Raji (cell line): ENCODE data around the gene UBE3D.

Experiments used
- POLR2A ChIP-seq: IDR thresholded peaks from 2 replicates; pipeline ENCODE4 v1.6.1; 2011; ENCODE audit warnings: low read depth, low read length, control low read depth; ENCODE audit not compliant: insufficient read depth

Gene UBE3D

DNA sequence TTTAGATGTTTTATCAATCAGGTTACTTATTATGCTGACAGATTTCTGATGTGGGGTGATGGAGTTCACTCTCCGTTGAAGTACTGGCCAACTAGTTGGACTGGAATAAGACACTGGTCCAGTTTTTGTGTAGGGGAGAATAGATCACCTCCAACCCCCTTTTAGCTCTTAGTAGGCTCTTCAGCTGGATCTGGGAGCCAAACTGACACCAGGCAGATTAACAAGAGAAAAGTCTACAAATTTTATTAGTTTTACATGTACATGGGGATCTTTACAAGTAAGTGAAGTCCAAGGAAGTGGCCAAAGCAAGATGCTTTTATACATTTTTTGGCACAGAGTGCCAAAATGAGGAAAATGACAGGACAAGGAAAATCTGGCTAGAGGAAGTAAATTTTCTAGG lies 107.1 kb downstream of the UBE3D start:
- no peak for TF ChIP-seq POLR2A

DNA sequence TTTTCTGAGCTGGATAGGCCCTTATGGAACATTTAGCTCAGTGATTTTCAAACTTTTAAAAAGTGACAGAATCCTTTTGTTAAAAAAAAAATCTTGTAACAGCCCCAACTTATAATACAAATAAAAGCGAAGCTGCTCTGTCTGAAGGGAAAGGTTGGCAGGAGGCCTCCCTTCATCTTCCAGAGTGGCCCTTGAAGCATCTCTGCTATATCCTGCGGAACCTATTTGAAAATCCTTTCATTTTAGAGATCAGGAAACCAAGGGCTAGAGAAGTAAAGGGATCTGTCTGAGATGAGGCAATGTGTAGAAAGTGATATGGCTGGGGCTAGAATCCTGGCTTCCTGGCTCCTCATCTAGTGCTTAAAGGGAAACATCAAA lies 107.8 kb downstream of the UBE3D start:
- TF ChIP-seq POLR2A = no peak

DNA sequence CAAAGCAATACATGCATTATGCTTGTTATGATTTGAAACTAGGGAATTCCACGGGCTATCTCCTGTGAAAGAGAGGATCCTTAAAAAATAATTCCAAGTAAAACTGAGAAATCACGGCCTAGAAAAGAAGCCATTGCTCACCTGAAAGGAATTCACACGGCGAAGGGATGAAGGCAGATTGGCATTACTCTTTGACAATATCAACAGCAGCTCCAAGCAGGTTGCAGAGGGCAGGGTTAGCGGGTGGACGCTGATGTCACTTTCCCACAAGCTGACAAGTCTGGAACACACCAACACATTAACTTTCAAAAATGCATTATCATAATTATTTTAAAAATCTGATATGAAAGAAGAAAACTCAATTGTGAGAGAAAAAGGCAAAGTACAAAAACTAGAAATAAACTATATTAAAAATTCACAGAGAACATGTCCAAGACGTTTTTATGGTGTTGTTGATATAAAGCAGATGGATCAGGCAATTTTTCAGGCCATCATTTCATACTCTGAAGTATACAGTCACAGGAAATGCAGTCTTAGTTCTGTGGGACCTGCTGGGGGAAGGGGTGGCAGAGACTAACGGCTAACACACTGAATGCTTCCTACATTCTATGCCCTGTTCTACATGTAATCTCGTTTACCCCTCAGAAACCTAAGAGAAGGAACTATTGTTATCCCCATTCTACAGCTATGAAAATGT lies 108.3 kb downstream of the UBE3D start:
- TF ChIP-seq POLR2A = no peak

DNA sequence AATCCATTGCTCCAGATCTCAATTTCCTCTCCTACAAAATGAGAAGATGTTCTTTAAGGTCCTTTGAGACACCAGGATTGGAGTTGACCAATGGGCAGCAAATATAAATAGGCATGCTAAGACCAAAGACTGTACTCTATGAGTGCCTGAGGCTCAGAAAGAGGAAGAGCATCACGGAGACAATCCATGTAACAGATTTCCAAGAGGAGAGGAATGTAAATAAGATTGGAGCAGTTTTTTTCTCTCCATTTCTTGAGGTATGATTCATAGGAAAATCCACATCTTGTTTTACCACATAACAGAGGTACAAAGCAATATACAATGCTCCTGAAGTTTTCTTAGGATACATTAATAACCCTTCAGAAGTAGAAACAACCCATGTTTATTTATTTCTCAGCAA lies 109.8 kb downstream of the UBE3D start:
- TF ChIP-seq POLR2A = no peak

DNA sequence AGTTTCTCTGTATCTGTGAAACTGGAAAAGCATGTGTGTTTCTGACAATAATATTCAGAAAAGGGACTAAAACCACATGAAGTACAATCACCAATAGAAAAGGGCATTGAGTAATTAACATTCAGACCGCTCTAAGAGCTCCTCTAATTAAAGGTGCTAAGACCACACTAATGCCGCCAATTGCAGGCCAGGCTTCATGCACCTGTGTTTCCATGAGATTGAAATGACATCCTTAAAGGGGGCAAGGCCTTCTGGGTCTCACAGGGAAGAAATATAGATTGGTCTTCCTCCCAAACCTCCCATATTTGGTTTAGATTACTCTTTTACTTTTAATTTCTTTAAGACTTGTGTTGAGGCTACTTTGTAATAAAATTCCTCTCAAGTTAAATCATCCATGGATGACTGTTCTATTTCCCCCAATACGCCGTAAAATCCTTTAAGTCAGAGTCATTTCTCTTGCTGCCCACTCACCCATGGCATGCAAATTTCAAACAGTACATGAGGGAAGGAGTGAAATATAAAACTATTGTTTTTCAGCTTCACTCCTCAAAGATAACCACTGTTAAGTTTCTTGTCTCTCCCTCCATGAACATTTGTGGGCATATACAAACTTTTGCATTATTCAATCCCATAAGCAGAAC lies 110.6 kb downstream of the UBE3D start:
- no peak for TF ChIP-seq POLR2A

DNA sequence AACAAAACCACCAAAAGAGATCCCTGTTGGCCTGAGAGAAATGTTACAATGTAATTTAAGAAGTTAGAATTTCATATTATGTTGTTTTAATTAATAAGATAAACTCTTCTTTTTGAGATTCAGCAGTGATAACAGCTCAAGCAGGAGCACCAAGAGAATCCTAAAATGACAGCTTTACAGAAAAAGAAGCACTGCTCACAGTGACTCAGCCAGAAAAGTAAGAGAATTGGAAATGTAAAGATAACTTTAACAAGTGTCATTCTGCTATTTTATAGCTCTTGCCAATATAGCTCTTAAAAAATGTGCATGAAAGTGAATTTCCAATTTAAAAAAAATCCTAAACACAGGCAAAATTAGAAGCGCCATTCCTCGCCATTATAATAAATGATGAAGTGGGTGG lies 111.3 kb downstream of the UBE3D start:
- no peak for TF ChIP-seq POLR2A

DNA sequence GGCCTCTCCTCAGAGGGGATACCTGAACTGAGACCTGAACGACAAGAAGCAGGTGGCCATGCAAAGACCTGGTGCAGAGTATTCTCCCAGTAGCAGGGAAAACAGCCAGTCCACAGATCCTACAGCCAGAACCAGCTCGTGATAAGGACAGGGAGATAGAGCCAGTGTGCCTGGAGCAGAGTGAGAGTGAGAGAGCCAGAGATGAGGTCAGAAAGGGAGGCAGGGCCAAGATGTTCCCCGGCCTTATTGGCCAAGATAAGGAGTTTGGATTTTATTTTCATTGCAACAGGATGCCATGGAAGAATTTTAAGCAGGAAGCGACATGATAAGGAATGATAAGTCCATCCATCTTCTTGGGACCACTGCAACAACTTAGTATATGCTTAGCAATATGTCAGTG lies 111.8 kb downstream of the UBE3D start:
- TF ChIP-seq POLR2A = no peak

DNA sequence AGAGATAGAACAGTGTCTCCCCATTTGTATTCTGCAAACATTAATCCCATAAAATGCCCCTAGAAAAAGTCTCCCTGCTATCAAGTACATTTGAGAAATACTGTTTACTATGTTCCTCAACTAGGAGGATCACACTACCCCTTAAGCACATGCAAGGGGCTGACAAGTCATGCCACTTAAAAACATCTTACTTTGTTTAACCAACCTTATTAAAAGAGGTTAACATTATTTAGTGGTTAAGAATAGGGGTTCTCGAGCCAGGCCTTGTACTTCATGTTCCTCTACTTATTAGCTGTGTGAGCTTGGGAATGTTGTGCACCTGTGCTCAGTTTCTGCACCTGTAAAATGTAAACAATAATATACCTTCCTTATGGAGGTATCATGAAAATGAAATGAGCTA lies 113.7 kb downstream of the UBE3D start:
- no peak for TF ChIP-seq POLR2A

DNA sequence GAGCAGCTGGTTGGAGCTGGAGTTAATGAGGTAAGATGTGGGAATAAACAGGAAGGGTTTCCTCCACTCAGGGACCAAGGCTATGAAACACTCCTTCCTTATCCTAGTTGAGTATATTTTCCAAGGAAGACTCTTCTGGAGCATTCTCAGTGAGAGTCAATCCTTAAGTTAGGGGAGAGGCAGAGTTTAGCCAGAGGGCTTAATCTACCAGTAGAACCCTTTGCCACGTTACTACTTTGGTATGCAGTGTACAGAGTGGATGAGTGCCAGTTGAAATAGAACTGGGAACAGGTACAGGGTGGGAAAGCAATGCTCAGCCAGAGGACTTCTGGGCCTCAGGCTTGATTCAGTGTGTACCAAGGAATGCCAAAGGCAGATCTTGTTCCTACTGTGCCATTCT lies 114.3 kb downstream of the UBE3D start:
- TF ChIP-seq POLR2A = no peak

DNA sequence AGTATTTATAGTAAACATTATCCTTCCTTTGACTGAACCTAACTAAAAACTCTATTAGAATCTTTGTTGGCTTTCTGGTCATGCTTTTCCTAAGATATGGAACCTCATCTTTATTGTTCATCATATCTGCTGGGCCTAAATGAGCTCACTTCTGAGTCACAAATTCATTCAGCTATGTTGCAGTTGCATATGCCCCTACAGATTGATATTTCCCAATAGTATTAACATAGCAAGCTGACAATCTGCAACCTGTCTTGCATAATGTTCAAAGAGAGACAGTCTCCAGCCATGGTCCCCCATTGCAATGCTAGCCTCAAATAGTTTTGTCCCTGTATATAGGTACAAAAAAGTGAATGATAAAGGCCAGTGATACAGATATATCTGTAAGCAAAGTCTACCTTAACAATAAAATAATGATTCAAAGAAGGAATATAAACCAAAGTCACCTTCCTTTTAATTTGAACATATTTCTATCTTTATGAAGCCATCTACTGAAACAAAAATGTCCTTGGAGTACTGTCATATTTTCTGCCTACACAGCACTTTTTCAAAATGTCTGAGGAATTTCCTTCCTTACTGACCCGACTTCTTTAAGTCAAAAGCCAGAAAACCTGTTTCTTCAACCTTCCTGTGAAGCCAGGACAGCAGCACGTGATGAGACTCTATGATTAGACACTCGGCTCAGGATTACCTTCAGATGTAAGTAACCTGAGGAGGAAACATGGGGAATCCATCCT lies 140.7 kb downstream of the UBE3D start:
- TF ChIP-seq POLR2A = no peak

DNA sequence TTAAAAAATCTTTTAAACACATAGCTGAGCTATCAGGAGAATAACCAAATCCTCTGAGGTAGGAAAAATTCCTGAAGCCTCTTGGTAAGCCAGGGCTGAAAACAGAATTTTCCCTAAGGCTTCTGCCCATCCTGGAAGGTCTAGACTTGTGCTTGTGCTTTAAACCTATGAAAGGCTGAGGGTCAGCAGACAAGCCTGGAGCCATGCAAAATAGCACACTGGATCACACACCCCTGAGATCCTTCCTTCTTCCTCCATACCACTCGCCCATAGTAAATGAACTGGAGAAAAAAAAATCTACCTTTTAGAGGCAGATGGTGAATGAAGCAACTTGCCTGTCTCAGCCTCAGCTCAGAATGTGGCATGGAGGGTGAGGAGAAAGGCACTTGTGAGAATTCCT lies 144.4 kb downstream of the UBE3D start:
- TF ChIP-seq POLR2A = no peak

DNA sequence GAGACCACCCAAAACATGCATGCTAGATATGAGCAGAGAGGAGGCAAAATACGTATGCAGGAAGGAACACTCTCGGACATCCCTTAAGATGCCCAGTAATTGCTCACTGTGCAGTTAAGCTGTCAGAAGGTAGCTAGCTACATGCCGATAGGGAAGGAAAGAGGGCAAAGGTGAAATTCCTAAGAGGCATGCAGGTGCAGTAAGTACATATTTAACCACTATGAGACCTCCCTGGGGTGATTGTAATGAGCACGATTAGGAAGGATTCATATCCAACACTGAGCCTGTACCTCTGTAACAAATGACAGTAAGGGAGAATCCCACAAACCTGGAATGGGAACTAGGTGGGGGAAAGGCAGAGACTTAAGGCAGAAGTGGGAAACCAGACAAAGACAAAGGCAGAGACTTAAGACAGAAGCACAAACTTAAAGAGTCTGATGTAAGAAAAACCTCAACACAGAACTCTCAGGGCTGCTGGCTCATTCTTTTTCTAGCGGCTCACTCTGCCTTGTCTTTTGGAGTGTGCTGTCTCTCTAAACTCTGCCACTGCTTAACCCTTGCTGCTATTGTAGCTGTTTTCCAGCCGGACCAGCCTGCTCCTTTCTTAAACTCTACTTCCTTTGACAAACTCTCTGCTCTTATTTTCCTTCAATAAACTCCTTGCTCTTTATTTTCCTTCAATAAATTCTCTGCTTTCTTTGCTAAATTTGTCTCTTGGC lies 148.1 kb downstream of the UBE3D start:
- TF ChIP-seq POLR2A = no peak

DNA sequence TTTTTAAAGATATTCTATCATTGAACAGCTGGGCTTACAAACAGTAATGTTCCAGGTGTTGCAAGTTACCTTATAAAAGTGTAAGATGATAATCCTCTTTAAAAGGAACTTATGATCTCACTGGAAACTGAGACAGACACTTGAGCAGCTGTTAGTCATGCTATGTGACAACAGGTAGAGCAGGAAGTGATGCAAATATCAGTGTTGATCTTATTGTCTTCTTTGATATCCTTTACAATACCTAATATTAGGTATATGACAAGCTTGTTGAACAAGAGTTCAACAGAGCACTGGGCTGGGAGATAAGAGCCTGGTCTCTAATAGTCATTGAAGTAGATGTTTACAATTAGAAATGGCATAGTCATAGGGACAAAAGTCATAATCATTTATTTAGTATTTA lies 150.0 kb downstream of the UBE3D start:
- TF ChIP-seq POLR2A = no peak

DNA sequence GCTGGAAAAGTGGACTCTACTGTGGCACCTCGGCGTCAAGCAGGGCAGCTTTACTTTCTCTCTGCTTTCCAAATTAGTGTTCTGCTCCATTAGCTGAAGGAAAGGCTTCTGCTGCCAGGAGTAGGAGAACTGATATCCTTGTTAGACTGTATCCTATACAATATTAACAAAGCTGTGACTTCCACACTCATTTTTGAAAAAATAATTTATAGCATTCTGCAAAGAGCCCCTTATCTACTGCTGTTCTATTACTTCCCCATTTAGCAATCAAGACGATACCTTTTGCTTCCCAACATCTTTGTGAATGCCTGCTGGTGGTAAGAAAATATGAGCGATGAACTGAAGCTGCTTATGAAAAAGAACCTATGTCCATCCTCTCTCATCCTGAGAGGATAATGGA lies 151.1 kb downstream of the UBE3D start:
- no peak for TF ChIP-seq POLR2A

DNA sequence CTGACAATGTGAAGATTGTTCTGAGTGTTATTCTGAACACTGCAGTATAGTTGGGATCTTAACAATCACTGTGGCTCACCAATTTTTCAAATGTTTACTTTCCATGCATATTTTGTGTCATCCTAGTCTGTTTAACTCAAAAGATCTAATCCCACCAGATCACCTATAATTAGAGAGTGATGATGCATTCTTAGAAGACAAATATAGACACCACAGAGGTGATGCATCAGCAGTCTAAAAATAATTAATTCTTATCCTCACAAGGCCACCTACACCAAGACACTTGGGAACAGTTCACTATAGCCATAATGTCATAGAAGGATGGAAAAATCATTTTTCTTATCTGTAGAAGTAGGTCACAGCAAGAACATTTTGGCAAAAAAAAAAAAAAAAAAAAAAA lies 154.8 kb downstream of the UBE3D start:
- no peak for TF ChIP-seq POLR2A

DNA sequence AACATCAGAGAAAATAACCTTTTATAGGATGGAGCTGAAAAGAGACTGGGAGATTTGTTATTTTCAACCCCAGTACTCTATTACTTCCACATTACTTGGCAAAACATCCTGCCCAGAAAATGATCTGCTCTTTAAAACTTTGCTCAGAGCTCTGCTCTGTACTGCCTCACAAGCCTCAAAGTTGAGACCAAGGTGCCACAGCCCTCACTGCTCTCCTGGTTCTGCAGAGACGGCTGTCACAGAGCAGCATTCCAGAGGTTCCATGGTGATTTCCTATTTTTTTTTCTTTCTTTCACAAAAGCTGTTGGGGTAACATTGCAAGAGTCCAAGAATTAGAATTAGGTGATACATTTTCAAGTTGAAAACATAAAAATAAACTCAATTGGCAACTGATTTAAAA lies 155.2 kb downstream of the UBE3D start:
- no peak for TF ChIP-seq POLR2A

DNA sequence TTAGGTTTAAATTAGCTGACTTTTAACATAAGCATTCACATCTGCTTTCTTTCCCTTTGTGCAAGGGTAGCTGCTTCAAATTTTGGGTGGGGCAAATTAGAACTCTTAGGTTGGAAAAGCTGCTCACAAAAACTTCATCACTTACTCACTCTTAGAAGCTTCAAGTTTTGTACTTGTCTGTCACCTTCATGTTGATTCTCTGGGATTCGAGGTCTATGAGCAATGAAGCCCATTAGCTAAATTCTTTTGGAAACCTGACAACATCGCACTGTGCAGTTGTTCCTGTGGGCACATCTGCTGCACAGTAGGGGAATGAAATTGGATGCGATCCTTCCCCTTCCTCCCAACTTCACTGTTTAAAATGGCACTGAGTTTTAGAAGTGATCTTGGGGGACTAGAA lies 156.1 kb downstream of the UBE3D start:
- TF ChIP-seq POLR2A = no peak

DNA sequence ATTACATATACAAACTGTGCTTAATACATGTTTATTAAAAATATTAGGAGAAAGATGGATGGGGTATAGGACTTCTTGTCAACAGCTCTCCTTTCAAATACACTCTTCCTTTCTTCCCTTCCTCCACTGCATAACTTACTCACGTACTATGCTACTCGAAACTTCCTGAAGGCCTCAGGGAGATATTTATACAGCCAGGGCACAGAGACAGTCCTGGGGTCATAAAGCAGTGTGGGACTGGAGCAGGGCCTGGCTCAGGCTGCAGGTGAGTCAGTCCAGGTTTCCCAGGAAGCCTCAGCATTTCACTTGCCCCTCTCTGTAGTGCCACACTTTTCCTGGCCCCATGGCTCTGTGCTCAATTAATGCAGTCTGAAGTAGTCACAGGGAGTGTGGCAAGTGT lies 157.0 kb downstream of the UBE3D start:
- no peak for TF ChIP-seq POLR2A
